Right atrium auricular region (tissue), 2 donors: ENCODE results near the gene NELL1. TPM values are rescaled to one million over a fixed set of nuclear protein-coding genes. Genes with fewer than 3 reads are reported as not detected.

Experiments
- DNase-seq: peaks from one replicate; pipeline ENCODE4 v3.0.0-alpha.2; 2019; ENCODE audit warnings: low spot score
- H3K27ac ChIP-seq, 2 donors: fragments of 200-600 bp; sonication (generic); 1 replicate in 1 of 2; 2 replicates in 1 of 2; pipeline ENCODE4 v1.5.1; 2016 to 2019
- H3K27me3 ChIP-seq, 2 donors: fragments of 200-600 bp; sonication (generic); one replicate each; pipeline versions ENCODE4 v1.5.1 to v1.6.0; 2017 to 2019
- H3K36me3 ChIP-seq: fragments of 200-600 bp; sonication (generic); one replicate; pipeline ENCODE4 v1.5.1; 2016
- H3K4me1 ChIP-seq, 2 donors: fragments of 200-600 bp; sonication (generic); one replicate each; pipeline versions ENCODE4 v1.5.1 to v1.6.0; 2017 to 2019
- H3K4me3 ChIP-seq, 2 donors: fragments of 200-600 bp; sonication (generic); 1 replicate in 1 of 2; 2 replicates in 1 of 2; pipeline ENCODE4 v1.5.1; 2017 to 2019; ENCODE audit warnings: mild to moderate bottlenecking in 1 of 2, moderate library complexity in 1 of 2
- H3K9me3 ChIP-seq, 2 donors: fragments of 200-600 bp; sonication (generic); one replicate each; pipeline ENCODE4 v1.5.1; 2019
- CTCF ChIP-seq, 2 donors: fragments of 200-600 bp; sonication (generic); IDR thresholded peaks; one replicate each; pipeline ENCODE4 v1.5.1; 2019; ENCODE audit warnings: antibody characterized with exemption in 2 of 2
- total RNA-seq, 2 donors: library from RNA; depleted of rRNA; stranded (reverse); fragments of >200 nt; gene quantifications; one replicate each; pipeline ENCODE4 v1.1.0, GENCODE V29; 2016

NELL1 gene
- total RNA-seq, 2 donors from 2014 or later, result not detected

- DNase-seq, result no peak
- no peak for TF ChIP-seq CTCF (IDR thresholded peaks at IDR 0.05)
- Histone ChIP-seq H3K4me3 (no peak overlapping the region), H3K9me3 (no peaks in the 10 kb centered on the region), H3K36me3 (no peaks in the 10 kb centered on the region), H3K27ac (no peak overlapping the region), H3K4me1 (no peaks in the 10 kb centered on the region), H3K27me3 (no peaks in the 10 kb centered on the region)
Measured at GRCh38 chr11:21553795-21554194, 884.4 kb downstream of the NELL1 start.

GRCh38 chr11:21554284-21554683 lies 884.9 kb downstream of the NELL1 start:
- no peak for TF ChIP-seq CTCF (IDR thresholded peaks at IDR 0.05)
- no peak for DNase-seq

GRCh38 chr11:21556926-21557325 lies 887.5 kb downstream of the NELL1 start:
- H3K27ac ChIP-seq, result no peak overlapping the region
- DNase-seq, result no peak

More at GRCh38 chr11:21554284-21554683, 884.9 kb downstream of the NELL1 start:
- Histone ChIP-seq H3K36me3 (no peaks in the 10 kb centered on the region), H3K9me3 (no peaks in the 10 kb centered on the region), H3K4me3 (no peak overlapping the region), H3K27me3 (no peaks in the 10 kb centered on the region), H3K4me1 (no peaks in the 10 kb centered on the region), H3K27ac (no peak overlapping the region)

GRCh38 chr11:21560466-21560975 lies 891.1 kb downstream of the NELL1 start:
- DNase-seq, result no peak
- H3K36me3 ChIP-seq, result no peaks in the 10 kb centered on the region
- H3K9me3 ChIP-seq, result no peaks in the 10 kb centered on the region
- no peak for TF ChIP-seq CTCF (IDR thresholded peaks at IDR 0.05)
- no peak overlapping the region for H3K27ac ChIP-seq
- H3K27me3 ChIP-seq, result no peaks in the 10 kb centered on the region
- H3K4me3 ChIP-seq, result no peak overlapping the region
- no peaks in the 10 kb centered on the region for H3K4me1 ChIP-seq

More at GRCh38 chr11:21556926-21557325, 887.5 kb downstream of the NELL1 start:
- no peaks in the 10 kb centered on the region for H3K27me3 ChIP-seq
- H3K9me3 ChIP-seq, result no peaks in the 10 kb centered on the region
- H3K4me1 ChIP-seq, result no peaks in the 10 kb centered on the region
- no peaks in the 10 kb centered on the region for H3K36me3 ChIP-seq
- no peak overlapping the region for H3K4me3 ChIP-seq
- no peak for TF ChIP-seq CTCF (IDR thresholded peaks at IDR 0.05)

GRCh38 chr11:21561581-21561980 lies 892.2 kb downstream of the NELL1 start:
- H3K27me3 ChIP-seq, result no peaks in the 10 kb centered on the region
- TF ChIP-seq CTCF (IDR thresholded peaks at IDR 0.05), result no peak
- no peak overlapping the region for H3K27ac ChIP-seq
- no peaks in the 10 kb centered on the region for H3K4me1 ChIP-seq
- H3K4me3 ChIP-seq, result no peak overlapping the region
- H3K36me3 ChIP-seq, result no peaks in the 10 kb centered on the region
- no peak for DNase-seq
- no peaks in the 10 kb centered on the region for H3K9me3 ChIP-seq

GRCh38 chr11:21564095-21564494 lies 894.7 kb downstream of the NELL1 start:
- no peaks in the 10 kb centered on the region for H3K4me1 ChIP-seq

More at GRCh38 chr11:21564095-21564494, 894.7 kb downstream of the NELL1 start:
- no peak overlapping the region for H3K4me3 ChIP-seq
- no peaks in the 10 kb centered on the region for H3K36me3 ChIP-seq
- DNase-seq, result no peak
- no peak overlapping the region for H3K27ac ChIP-seq
- no peaks in the 10 kb centered on the region for H3K27me3 ChIP-seq
- no peaks in the 10 kb centered on the region for H3K9me3 ChIP-seq
- no peak for TF ChIP-seq CTCF (IDR thresholded peaks at IDR 0.05)
